Spleen (tissue), 7 donors: Measurements from ENCODE around the gene PSAT1.

Experiments used
- CTCF ChIP-seq, 11 experiments: fragments of 200-600 bp in 7 of 11; fragments of 450-650 bp in 4 of 11; sonication (generic) in 4 of 11; IDR thresholded peaks in 8 of 11; conservative IDR thresholded peaks in 3 of 11; 1 replicate in 7 of 11; 2 replicates in 4 of 11; pipeline versions ENCODE4 v1.4.0 to v1.8.0; 2016 to 2021; ENCODE audit warnings: antibody characterized with exemption in 11 of 11, inconsistent platforms in 4 of 11, mild to moderate bottlenecking in 1 of 11
- POLR2A ChIP-seq, 3 donors: fragments of 450-650 bp; IDR thresholded peaks; one replicate each; pipeline ENCODE4 v1.5.1; 2017; ENCODE audit warnings: antibody characterized with exemption in 3 of 3, mild to moderate bottlenecking in 1 of 3
- donor health status: DM: no; HTN: no; CAD: no; lungs with moderate emphysema.
- donor health status: DM: no; HTN: no; CAD: no.
- donor health status: DM: no; HTN: no; CAD: no.

DNA sequence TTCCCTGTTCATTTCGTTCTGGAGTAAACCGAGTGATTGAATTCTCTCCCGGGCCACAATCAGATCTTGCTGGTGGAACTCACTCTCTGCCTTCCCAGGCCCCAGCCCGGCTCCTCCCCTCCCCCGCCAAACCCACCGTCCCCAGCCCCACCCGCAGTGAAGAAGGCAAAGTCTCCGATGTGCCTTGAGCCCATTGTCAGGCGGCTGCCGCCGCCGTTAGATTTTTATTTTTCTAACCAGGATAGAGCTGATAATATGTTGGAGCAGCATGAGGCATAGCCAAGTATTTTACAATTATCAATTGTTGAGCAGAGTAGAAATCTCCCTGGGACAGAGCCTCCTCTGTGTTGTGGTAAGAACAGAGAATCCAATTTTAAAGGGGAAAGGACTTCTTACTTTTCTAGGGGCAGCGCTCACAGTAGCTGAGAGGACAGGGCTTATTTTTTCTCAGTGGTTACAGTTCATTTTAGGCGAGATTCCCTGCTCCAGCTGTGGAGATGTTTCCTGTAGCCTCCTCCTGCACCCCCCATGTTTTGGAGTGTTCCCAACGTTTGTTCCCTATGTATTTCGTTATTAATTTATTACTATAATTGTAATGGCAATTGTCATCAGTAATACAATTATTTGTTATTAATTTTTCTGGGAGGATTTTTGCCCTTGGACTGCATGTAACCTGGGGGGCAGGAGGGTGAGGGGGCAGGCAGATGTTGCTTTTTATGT is 1.3 kb downstream of the PSAT1 start:
- TF ChIP-seq POLR2A (IDR thresholded peaks at IDR 0.05) (no peak), CTCF (IDR thresholded peaks at IDR 0.05 in 8 of 11, conservative IDR thresholded peaks at IDR 0.05 in 3 of 11) (no peak)
